ENCODE results near the gene GOLGA1.
"Not testable (repeated sequence)": the region's sequence is repeated elsewhere in the genome, so short reads cannot be mapped to it uniquely, and the experiment has no call there.

The GOLGA1 gene

DNA sequence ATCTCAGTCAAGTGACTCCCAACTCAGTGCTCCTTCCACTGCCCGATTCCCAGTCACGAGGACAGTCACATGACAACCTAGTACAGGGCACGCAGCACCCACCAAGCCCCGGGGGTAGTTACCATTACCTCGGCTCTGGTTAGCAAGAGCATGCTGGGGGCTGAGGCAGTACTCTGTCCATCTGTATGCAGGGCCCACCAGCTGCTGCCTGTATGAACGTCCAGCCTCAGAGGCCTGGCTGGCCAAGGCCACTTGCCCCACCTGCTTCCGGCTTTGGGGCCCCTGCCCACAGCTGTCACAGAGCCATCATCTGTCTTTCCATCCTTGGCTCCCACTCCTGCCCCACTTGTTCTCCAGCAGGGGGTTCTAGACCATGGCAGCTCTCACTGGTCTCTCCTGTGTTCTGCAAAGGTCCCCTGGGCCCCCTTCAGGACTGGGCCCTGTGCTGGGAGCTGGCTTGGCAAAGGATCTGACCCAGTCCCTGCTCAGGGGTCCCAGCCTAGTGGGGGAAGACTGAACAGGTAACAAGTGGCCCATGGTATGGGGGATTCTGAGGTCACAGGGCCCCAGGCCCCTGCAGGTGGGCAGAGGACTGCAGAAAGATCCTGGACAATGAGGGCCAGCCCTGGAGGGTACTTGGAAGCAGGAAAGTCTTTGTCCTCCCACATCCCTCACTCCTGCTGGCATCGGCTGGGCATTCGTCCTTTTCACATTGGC lies 82.4 kb downstream of the GOLGA1 start:
- no peak for DNase-seq (ENCODE audit: low read depth in 2 of 2)

DNA sequence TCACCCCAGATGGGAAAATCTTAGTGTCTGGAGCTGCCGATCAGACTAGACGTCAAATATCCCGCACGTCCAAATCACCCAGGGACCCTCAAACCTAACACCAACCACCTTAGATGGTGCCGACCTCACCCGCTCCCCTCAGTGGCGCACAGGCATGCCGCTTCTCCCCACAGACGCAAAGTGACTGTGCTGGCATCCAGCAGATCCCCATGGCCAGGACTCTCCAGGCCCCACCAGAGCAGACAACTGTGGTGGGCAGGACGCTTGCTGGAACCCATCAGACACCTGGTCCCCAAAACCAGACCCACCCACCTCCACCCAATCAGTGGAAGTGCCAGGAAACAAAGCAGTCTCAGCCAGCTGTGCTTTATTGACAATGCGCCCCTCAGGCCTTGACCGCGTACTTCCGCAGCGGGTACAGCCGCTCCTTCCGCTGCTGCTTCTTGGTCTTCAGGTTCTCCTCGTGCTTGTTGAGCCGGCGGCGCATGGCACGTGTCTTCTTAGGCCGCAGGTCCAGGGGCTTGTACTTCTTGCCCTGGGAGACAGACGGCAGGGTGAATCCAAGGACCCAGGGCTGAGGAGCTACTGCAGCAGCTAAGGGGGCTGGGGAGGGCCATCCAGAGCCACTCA lies 83.2 kb downstream of the GOLGA1 start:
- DNase-seq (ENCODE audit: low read depth in 2 of 2) = no peak

GRCh38 chr9:124855944-124856765 lies 84.7 kb downstream of the GOLGA1 start:
- no peak for DNase-seq (ENCODE audit: low read depth in 2 of 2)

GRCh38 chr9:124855566-124855943 lies 85.3 kb downstream of the GOLGA1 start:
- no peak for DNase-seq (ENCODE audit: low read depth in 2 of 2)

DNA sequence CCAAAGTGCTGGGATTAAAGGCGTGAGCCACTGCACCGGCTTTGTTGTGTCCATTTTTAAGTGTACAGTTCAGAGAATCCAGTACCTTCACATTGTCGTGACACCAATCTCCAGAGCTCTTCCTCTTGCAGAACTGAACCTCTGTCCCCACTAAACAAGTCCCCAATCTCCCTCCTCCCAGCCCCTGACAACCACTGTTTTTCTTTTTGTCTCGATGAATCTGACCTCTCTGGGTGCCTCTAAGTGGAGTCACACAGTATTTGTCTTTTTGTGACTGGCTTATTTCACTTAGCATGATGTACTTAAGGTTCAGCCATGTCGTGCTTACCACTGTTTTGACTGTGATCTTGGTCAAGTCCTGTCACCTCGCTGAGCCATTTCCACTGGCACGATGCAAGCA lies 86.1 kb downstream of the GOLGA1 start:
- no peak for DNase-seq (ENCODE audit: low read depth in 2 of 2)

DNA sequence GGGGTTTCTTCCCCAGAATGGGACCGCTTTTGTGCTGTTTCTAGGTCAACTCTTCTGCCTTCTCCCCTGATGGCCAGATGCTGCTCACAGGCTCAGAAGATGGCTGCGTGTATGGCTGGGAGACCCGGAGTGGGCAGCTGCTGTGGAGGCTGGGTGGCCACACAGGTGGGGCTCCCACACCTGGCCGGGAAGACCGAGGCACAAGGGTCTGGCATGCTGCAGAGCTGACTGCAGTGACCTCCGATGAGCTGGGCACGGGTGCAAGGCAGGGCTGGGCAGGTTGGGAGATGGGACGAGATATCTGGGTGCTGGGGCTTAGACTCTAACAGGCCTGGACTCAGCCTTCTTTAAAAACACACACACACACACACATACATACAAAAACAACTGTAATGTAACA lies 86.7 kb downstream of the GOLGA1 start:
- DNase-seq (ENCODE audit: low read depth in 2 of 2) = no peak

DNA sequence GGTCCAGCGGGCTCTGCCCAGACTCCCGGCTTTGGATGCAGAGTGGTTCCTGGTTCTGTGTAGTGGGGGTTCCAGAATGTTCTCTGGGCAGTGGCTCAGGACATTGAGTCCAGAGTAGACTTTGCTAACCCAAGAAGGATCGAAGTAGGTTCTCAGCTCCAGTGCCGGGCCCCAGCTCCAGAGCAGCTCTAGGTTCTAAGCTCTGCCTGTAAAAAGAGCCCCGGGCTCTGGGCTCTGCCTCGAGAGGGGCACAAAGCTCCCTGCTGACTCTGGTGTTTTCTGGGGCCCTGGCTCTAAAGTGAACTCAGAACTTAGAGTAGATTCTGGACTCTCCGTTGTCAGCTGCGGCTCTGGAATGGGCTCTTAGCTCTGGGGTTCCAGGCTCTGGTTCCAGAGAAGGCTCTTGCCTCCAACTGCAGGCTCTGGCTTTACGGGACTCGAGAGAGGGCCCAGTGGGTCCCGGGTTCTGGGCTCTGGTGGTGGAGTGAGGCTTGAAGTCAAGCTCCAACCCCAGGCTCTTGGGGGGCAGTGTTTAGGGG lies 87.2 kb downstream of the GOLGA1 start:
- DNase-seq (ENCODE audit: low read depth in 2 of 2) = no peak

GRCh38 chr9:124852829-124853531 lies 87.9 kb downstream of the GOLGA1 start, which contains the start of gene WDR38:
TSS of gene WDR38 (plus strand) at chr9:124853460. CDS start at chr9:124853532, 72 bp downstream.
- no peak for DNase-seq (ENCODE audit: low read depth in 2 of 2)

GRCh38 chr9:124852121-124852828 lies 88.6 kb downstream of the GOLGA1 start:
- no peak for DNase-seq (ENCODE audit: low read depth in 2 of 2)

DNA sequence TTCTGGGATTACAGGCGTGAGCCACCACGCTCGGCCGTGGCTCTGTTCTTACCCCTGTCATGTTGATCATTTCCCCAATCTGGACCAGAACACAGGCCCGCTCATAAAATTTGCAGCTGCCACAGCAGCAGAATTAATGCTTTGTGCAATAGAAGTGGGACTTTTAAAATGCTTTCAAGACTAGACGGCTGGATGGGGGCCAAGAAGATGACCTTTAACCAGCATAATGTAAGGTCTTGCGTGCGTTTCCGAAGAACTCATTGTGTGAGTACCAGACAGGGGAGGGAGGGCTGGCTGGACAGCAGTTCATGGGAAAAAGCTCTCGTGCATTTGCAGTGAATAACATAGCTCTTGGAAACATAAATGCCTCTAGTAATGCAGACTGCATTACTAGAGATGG lies 91.1 kb downstream of the GOLGA1 start:
- DNase-seq (ENCODE audit: low read depth in 2 of 2) = peak in 1 of 2 experiments; percentile 30

DNA sequence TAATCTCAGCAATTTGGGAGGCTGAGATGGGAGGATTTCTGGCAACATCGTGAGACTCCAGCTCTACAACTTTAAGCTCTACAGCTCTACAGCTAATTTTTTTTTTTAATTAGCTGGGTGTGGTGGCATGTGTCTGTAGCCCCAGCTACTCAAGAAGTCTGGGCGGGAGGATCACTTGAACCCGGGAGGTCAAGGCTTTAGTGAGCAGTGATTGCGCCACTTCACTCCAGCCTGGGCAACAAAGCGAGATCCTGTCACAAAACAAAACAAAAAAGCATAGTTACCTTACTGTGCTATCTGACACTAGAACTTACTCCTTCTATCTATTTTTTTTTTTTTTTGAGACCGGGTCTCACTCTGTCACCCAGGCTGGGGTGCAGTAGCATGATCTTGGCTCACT lies 93.9 kb downstream of the GOLGA1 start:
- no peak for DNase-seq (ENCODE audit: low read depth in 2 of 2)

- DNase-seq (ENCODE audit: low read depth in 2 of 2) = not testable (repeated sequence)
These were observed 94.4 kb downstream of the GOLGA1 start for GRCh38 chr9:124846467-124846866.

DNA sequence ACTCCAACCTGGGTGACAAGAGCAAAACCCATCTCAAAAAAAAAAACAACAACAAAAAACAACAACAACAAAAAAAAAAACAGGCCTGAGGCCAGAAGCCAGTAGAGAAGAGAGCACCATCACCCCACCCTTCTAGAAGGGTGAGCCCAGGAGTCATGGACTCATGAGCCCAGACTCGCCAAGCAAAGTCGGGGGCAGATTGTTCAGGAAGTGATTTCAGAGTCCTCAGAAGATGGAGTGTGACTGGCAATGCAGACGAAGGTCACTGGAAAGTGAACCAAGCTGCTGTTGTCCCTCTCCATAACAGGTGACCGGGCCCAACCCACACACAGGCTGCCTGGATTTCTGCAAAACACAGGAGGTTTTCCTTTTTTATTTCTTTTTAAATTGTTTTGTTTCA lies 96.6 kb downstream of the GOLGA1 start:
- DNase-seq (ENCODE audit: low read depth in 2 of 2) = no peak

DNA sequence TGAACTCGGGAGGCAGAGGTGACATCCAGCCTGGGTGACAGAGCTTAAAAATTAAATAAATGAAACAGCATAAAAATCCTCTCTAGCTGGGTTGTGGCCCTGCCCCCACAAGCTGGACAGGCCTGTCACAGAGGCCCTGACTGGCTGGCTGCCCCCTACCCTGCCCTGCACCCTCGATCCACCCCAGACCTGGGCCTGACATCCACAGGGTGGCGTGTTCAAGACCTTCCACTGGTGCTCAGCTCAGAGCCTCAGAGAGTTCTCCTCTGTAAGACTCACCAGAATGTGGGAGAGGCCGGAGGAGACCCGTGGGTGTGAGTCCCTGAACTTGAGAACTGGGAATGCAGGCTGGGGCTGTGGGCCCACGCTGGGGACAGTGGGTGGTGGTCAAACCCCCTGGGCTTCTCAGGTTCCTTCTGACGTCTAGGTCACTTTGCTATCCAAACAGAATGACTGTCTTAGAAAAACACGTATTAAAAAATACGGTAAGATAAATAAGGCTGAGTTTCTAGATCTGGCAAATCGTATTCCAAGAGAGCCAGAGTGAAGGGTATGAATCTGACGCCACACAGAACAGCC lies 97.3 kb downstream of the GOLGA1 start:
- no peak for DNase-seq (ENCODE audit: low read depth in 2 of 2)

- DNase-seq (ENCODE audit: low read depth in 2 of 2) = no peak
These were observed 99.6 kb downstream of the GOLGA1 start for GRCh38 chr9:124841075-124841821.

DNA sequence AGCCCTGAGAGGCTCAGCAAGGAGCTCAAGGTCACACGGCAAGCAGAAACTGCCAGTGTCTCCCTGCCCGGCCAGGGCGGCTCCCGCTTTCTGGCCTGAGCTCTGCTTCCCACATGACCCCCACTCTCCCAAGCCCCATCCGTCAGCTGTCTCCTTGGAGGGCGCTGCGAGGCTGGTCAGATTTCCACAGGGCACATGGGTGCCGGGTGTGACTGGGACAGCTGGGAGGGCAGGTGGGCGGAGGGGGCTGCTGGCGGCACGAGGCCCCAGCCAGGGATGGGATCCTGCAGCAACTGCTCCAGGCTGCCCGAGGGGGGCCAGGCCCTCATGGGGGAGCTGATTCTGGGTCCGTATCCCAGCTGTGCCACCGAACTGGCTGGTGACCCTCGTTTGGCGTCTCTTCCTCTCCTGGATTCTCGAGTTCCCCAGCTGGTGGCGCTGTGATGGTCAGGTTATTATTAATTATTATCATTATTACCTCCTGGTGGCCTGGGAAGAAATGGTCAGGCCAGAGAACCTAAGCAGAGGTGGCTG lies 100.5 kb downstream of the GOLGA1 start:
- DNase-seq (ENCODE audit: low read depth in 2 of 2) = no peak

DNA sequence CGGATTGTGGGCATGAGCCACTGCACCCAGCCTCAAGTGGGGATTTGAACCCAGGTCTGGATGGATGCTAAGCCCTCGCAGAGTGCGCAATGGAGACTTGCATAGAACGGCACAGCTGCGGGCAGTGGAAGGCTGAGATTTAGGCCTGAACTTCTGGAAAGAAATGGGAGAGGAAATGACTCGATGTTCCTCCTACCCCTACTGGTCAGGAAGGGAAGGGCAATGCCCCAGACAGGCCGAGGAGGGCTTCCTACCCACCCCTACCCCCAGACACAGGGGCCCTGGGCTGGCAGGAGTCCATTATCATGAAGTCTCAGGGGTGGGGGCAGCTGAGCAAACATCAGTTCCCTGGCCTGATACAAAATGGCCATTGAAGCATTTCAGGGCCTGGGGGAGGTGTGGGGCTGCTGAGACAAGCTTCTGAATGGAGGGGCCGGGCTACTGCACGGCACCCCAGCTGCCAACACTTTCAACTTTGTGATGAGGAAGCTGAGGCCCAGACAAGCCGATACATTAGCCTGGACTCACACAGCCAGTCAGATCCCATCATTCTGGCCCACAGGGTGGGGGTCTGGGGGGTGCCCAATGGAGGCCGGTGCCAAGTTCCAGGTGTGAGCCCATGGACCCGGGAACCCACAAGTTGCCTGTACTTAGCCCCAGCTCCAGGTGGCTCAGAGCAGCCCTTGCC lies 101.1 kb downstream of the GOLGA1 start:
- DNase-seq (ENCODE audit: low read depth in 2 of 2) = no peak

- not testable (repeated sequence) for DNase-seq (ENCODE audit: low read depth in 2 of 2)
These were observed 102.2 kb downstream of the GOLGA1 start for GRCh38 chr9:124838567-124839275.
